K562 (cell line): Measurements from ENCODE around the gene CCNY.

ENCODE experiments used
- CTCF ChIP-seq, 3 experiments: IDR thresholded peaks in 2 of 3; conservative IDR thresholded peaks in 1 of 3; 2 replicates each; pipeline ENCODE4 v1.5.1; 2011 to 2012; ENCODE audit warnings: low read length in 3 of 3, mild to moderate bottlenecking in 3 of 3, control low read depth in 2 of 3, improper control_type of control experiment in 1 of 3, inconsistent platforms in 1 of 3, low read depth in 1 of 3, mixed read lengths in 1 of 3, moderate library complexity in 1 of 3; ENCODE audit not compliant: insufficient read depth in 2 of 3
- E2F4 ChIP-seq: sonication (generic); formaldehyde crosslinking; IDR thresholded peaks from 2 replicates; pipeline ENCODE4 v1.8.0; 2022; ENCODE audit warnings: mild to moderate bottlenecking, low read depth, missing genetic modification reagents
- ILF3 ChIP-seq: fragments of 450-650 bp; IDR thresholded peaks from 2 replicates; pipeline ENCODE4 v1.6.1; 2018; ENCODE audit warnings: antibody characterized with exemption, mild to moderate bottlenecking, moderate library complexity, borderline replicate concordance
- KLF16 ChIP-seq: IDR thresholded peaks from 2 replicates; pipeline ENCODE4 v1.6.1; 2016; ENCODE audit warnings: antibody characterized with exemption
- RBM34 ChIP-seq: fragments of 200-400 bp; formaldehyde crosslinking; IDR thresholded peaks from 2 replicates; pipeline ENCODE4 v1.6.1; 2018; ENCODE audit warnings: low read length, borderline replicate concordance; ENCODE audit not compliant: insufficient read depth

DNA sequence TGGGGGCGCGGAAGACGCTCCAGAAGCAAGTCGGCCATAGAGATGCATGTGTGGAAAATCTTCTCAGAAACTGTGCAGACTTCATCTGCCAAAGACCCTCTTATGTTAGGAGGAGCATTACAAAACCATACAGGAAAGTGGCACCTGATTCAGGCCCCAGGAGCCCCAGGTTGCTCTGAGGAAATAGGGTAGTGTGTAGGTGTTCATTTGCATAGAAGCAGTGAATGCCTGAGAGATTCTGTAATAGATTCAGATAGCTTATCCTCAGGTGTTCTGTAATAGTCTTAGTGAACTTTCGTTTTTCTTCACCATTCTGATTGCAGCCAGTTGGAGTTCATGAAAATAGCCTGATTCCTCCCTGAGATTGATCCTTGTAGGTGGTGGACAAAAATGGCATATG is 162.4 kb downstream of the CCNY start:
- TF ChIP-seq CTCF (IDR thresholded peaks at IDR 0.05 in 2 of 3, conservative IDR thresholded peaks at IDR 0.05 in 1 of 3; ENCODE audit: insufficient read depth in 2 of 3, low read depth in 1 of 3, low read length in 3 of 3) (no peak), RBM34 (no peak), KLF16 (no peak), E2F4 (CRISPR knock-in tag) (no peak), ILF3 (no peak)
